BE2C (cell line): ENCODE data around the gene SGTA.

Experiments used
- DNase-seq: peaks from one replicate; pipeline ENCODE4 v3.0.0-alpha.2; 2020
- H3K27me3 ChIP-seq: fragments of 250-450 bp; sonication (Bioruptor Pico); 2 replicates; pipeline ENCODE4 v1.5.1; 2020; ENCODE audit warnings: mild to moderate bottlenecking
- H3K36me3 ChIP-seq: fragments of 250-450 bp; sonication (Bioruptor Pico); 2 replicates; pipeline ENCODE4 v1.5.1; 2020; ENCODE audit warnings: mild to moderate bottlenecking
- H3K4me1 ChIP-seq: fragments of 250-450 bp; sonication (Bioruptor Pico); 2 replicates; pipeline ENCODE4 v1.5.1; 2020
- H3K4me3 ChIP-seq: 2 replicates; pipeline ENCODE4 v1.5.1; 2011; ENCODE audit warnings: low read depth, low read length
- H3K9me3 ChIP-seq: fragments of 250-450 bp; sonication (Bioruptor Pico); 2 replicates; pipeline ENCODE4 v1.5.1; 2020
- CTCF ChIP-seq: IDR thresholded peaks from 2 replicates; pipeline ENCODE4 v1.5.1; 2012; ENCODE audit warnings: mild to moderate bottlenecking, low read depth, low read length

The SGTA gene

GRCh38 chr19:2758601-2759313 is 24.3 kb downstream of the SGTA start:
- peaks cover 82% of the 10 kb centered on the region for H3K36me3 ChIP-seq
- no peak for TF ChIP-seq CTCF

GRCh38 chr19:2756921-2757881 is 25.9 kb downstream of the SGTA start:
- no peak overlapping the region for H3K4me3 ChIP-seq
- H3K9me3 ChIP-seq, result no peaks in the 10 kb centered on the region
- H3K36me3 ChIP-seq, result peaks cover 74% of the 10 kb centered on the region
- no peak for DNase-seq
- H3K27me3 ChIP-seq, result no peaks in the 10 kb centered on the region
- no peak for TF ChIP-seq CTCF
- H3K4me1 ChIP-seq, result no peaks in the 10 kb centered on the region

More at GRCh38 chr19:2758601-2759313, 24.3 kb downstream of the SGTA start:
- no peak for DNase-seq
- no peaks in the 10 kb centered on the region for H3K4me1 ChIP-seq
- no peak overlapping the region for H3K4me3 ChIP-seq
- no peaks in the 10 kb centered on the region for H3K9me3 ChIP-seq
- no peaks in the 10 kb centered on the region for H3K27me3 ChIP-seq

- DNase-seq, result no peak
- H3K36me3 ChIP-seq, result peaks cover 70% of the 10 kb centered on the region
- no peaks in the 10 kb centered on the region for H3K9me3 ChIP-seq
- no peaks in the 10 kb centered on the region for H3K27me3 ChIP-seq
- H3K4me3 ChIP-seq, result no peak overlapping the region
- H3K4me1 ChIP-seq, result no peaks in the 10 kb centered on the region
- TF ChIP-seq CTCF, result no peak
Measured at GRCh38 chr19:2756477-2756876, 26.6 kb downstream of the SGTA start.

- no peaks in the 10 kb centered on the region for H3K9me3 ChIP-seq
- no peaks in the 10 kb centered on the region for H3K4me1 ChIP-seq
- TF ChIP-seq CTCF, result no peak
- H3K36me3 ChIP-seq, result peaks cover 64% of the 10 kb centered on the region
- DNase-seq, result no peak
- no peaks in the 10 kb centered on the region for H3K27me3 ChIP-seq
- H3K4me3 ChIP-seq, result no peak overlapping the region
Measured at GRCh38 chr19:2755811-2756210, 27.3 kb downstream of the SGTA start.

GRCh38 chr19:2755448-2755705 is 27.7 kb downstream of the SGTA start:
- DNase-seq, result no peak
- Histone ChIP-seq H3K36me3 (peaks cover 60% of the 10 kb centered on the region), H3K4me1 (no peaks in the 10 kb centered on the region)

More at GRCh38 chr19:2755448-2755705, 27.7 kb downstream of the SGTA start:
- TF ChIP-seq CTCF, result no peak
- Histone ChIP-seq H3K27me3 (no peaks in the 10 kb centered on the region), H3K4me3 (no peak overlapping the region), H3K9me3 (no peaks in the 10 kb centered on the region)
